ENCODE results near the gene CYBC1.

The CYBC1 gene

GRCh38 chr17:82416771-82417170, 33.8 kb downstream of the CYBC1 start:
- H3K4me3 ChIP-seq (replicated peaks; ENCODE audit: insufficient read depth, low read length) = no peak overlapping the region
- no peaks in the 10 kb centered on the region for H3K27me3 ChIP-seq (ENCODE audit: insufficient read depth, poor library complexity, severe bottlenecking)
- no peak for DNase-seq (ENCODE audit: low read depth in 1 of 2, low spot score in 1 of 2)
- H3K27ac ChIP-seq (replicated peaks) = no peak overlapping the region
- TF ChIP-seq REST (IDR thresholded peaks at IDR 0.05; ENCODE audit: insufficient replicate concordance, low read depth) = no peak
- TF ChIP-seq SPI1 (IDR thresholded peaks at IDR 0.05; ENCODE audit: borderline replicate concordance, low read depth) = no peak
- TF ChIP-seq GABPA (IDR thresholded peaks at IDR 0.05; ENCODE audit: low read depth) = no peak
- TF ChIP-seq, protein P1, sequence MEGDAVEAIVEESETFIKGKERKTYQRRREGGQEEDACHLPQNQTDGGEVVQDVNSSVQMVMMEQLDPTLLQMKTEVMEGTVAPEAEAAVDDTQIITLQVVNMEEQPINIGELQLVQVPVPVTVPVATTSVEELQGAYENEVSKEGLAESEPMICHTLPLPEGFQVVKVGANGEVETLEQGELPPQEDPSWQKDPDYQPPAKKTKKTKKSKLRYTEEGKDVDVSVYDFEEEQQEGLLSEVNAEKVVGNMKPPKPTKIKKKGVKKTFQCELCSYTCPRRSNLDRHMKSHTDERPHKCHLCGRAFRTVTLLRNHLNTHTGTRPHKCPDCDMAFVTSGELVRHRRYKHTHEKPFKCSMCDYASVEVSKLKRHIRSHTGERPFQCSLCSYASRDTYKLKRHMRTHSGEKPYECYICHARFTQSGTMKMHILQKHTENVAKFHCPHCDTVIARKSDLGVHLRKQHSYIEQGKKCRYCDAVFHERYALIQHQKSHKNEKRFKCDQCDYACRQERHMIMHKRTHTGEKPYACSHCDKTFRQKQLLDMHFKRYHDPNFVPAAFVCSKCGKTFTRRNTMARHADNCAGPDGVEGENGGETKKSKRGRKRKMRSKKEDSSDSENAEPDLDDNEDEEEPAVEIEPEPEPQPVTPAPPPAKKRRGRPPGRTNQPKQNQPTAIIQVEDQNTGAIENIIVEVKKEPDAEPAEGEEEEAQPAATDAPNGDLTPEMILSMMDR (IDR thresholded peaks at IDR 0.05; ENCODE audit: insufficient read depth, low read length) = no peak
- TF ChIP-seq POLR2AphosphoS5 (IDR thresholded peaks at IDR 0.05; ENCODE audit: low read depth) = no peak

DNA sequence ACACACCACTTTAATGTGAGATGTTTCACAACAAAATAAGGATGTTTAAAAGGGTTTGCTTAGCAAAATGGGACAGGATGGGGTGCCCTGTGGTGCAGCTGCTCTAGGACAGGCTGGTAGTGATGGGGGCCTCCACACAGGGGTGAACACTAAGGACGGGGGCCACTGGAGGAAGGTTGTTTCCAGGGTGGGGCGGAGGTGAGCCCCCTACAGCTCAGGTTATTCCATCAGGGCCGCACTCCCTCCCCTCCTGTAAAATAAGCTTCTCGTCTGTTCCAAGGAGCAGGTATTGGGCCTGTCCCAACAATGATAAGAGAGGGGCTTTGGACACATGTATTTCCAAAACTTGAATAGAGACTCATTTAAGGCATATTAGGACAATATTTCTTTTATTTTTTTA, 34.3 kb downstream of the CYBC1 start:
- TF ChIP-seq POLR2AphosphoS5 (IDR thresholded peaks at IDR 0.05; ENCODE audit: low read depth) (no peak), GABPA (IDR thresholded peaks at IDR 0.05; ENCODE audit: low read depth) (no peak), REST (IDR thresholded peaks at IDR 0.05; ENCODE audit: insufficient replicate concordance, low read depth) (no peak)
- TF ChIP-seq, protein P1 (IDR thresholded peaks at IDR 0.05; ENCODE audit: insufficient read depth, low read length) = no peak
- no peak for DNase-seq (ENCODE audit: low read depth in 1 of 2, low spot score in 1 of 2)
- H3K4me3 ChIP-seq (replicated peaks; ENCODE audit: insufficient read depth, low read length) = no peak overlapping the region
- H3K27me3 ChIP-seq (ENCODE audit: insufficient read depth, poor library complexity, severe bottlenecking) = no peaks in the 10 kb centered on the region
- H3K27ac ChIP-seq (replicated peaks) = no peak overlapping the region

DNA sequence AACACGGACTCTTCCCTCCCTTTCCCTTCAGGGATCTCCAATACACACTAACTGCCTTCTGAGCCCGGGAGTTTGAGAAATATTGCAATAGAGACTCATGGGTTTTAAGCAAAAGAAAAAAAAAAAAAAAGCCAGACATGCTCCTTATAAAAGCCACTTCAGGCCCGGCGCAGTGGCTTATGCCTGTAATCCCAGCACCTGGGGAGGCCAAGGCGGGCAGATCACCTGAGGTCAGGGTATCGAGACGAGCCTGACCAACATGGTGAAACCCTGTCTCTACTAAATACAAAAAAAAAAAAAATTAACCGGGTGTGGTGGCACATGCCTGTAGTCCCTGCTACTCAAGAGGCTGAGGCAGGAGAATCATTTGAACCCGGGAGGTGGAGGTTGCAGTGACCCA, 34.8 kb downstream of the CYBC1 start:
- Histone ChIP-seq H3K4me3 (replicated peaks; ENCODE audit: insufficient read depth, low read length) (no peak overlapping the region), H3K27ac (replicated peaks) (no peak overlapping the region), H3K27me3 (ENCODE audit: insufficient read depth, poor library complexity, severe bottlenecking) (no peaks in the 10 kb centered on the region)
- TF ChIP-seq, protein P1 (IDR thresholded peaks at IDR 0.05; ENCODE audit: insufficient read depth, low read length) = no peak
- TF ChIP-seq GABPA (IDR thresholded peaks at IDR 0.05; ENCODE audit: low read depth) = no peak
- no peak for TF ChIP-seq SPI1 (IDR thresholded peaks at IDR 0.05; ENCODE audit: borderline replicate concordance, low read depth)
- TF ChIP-seq REST (IDR thresholded peaks at IDR 0.05; ENCODE audit: insufficient replicate concordance, low read depth) = no peak
- no peak for TF ChIP-seq POLR2AphosphoS5 (IDR thresholded peaks at IDR 0.05; ENCODE audit: low read depth)
- DNase-seq (ENCODE audit: low read depth in 1 of 2, low spot score in 1 of 2) = no peak

Measured in HL-60 (cell line).